ENCODE data around the gene B3GAT1.

Gene B3GAT1

GRCh38 chr11:134412203-134413042 lies at the start of gene B3GAT1:
B3GAT1 (minus strand) TSS chr11:134412242; CDS start chr11:134387659, 24,583 bp downstream.
- Histone ChIP-seq H3K36me3 (ENCODE audit: insufficient read depth, low read length) (no peaks in the 10 kb centered on the region), H3K79me2 (ENCODE audit: insufficient read depth, low read length) (no peaks in the 10 kb centered on the region), H3K27ac (ENCODE audit: low read length) (no peak within 1 kb of the TSS), H3K4me2 (ENCODE audit: insufficient read depth, low read length) (no peak within 1 kb of the TSS), H4K20me1 (ENCODE audit: insufficient read depth, low read length) (peaks cover 14% of the 10 kb centered on the region), H2AFZ (ENCODE audit: low read depth, low read length) (no peak within 1 kb of the TSS), H3K27me3 (ENCODE audit: insufficient read depth, low read length, poor library complexity) (peaks cover 50% of the 10 kb centered on the region), H3K4me3 (ENCODE audit: low read depth in 1 of 2, low read length in 2 of 2) (no peak within 1 kb of the TSS), H3K9ac (ENCODE audit: low read depth, low read length) (no peak within 1 kb of the TSS), H3K4me1 (ENCODE audit: insufficient read depth, low read length) (no peaks in the 10 kb centered on the region), H3K9me3 (ENCODE audit: insufficient read depth, low read length, severe bottlenecking) (no peaks in the 10 kb centered on the region)
- TF ChIP-seq EZH2 (IDR thresholded peaks at IDR 0.05; ENCODE audit: borderline replicate concordance, low read depth, low read length, severe bottlenecking) (no peak), CTCF (IDR thresholded peaks at IDR 0.05; ENCODE audit: borderline replicate concordance, extremely low read depth, low read length, poor library complexity, severe bottlenecking) (no peak)
- no peak for DNase-seq
- no peak; the same call in 2 of the 3 replicates for ATAC-seq (ENCODE audit: insufficient read depth, low read depth)

GRCh38 chr11:134461621-134462020 lies 49.6 kb upstream of the B3GAT1 start:
- Histone ChIP-seq H3K27ac (ENCODE audit: low read length) (no peak overlapping the region), H4K20me1 (ENCODE audit: insufficient read depth, low read length) (no peaks in the 10 kb centered on the region), H2AFZ (ENCODE audit: low read depth, low read length) (no peak overlapping the region), H3K4me3 (ENCODE audit: low read depth in 1 of 2, low read length in 2 of 2) (no peak overlapping the region), H3K27me3 (ENCODE audit: insufficient read depth, low read length, poor library complexity) (no peaks in the 10 kb centered on the region), H3K4me1 (ENCODE audit: insufficient read depth, low read length) (no peaks in the 10 kb centered on the region), H3K4me2 (ENCODE audit: insufficient read depth, low read length) (no peak overlapping the region), H3K79me2 (ENCODE audit: insufficient read depth, low read length) (no peaks in the 10 kb centered on the region), H3K9ac (ENCODE audit: low read depth, low read length) (no peak overlapping the region), H3K36me3 (ENCODE audit: insufficient read depth, low read length) (no peaks in the 10 kb centered on the region), H3K9me3 (ENCODE audit: insufficient read depth, low read length, severe bottlenecking) (peaks cover 10% of the 10 kb centered on the region)
- DNase-seq = no peak
- no peak for ATAC-seq (ENCODE audit: insufficient read depth, low read depth)
- TF ChIP-seq EZH2 (IDR thresholded peaks at IDR 0.05; ENCODE audit: borderline replicate concordance, low read depth, low read length, severe bottlenecking) = no peak
- TF ChIP-seq CTCF (IDR thresholded peaks at IDR 0.05; ENCODE audit: borderline replicate concordance, extremely low read depth, low read length, poor library complexity, severe bottlenecking) = no peak

- H3K4me1 ChIP-seq (ENCODE audit: insufficient read depth, low read length) = no peaks in the 10 kb centered on the region
- H3K4me3 ChIP-seq (ENCODE audit: low read depth in 1 of 2, low read length in 2 of 2) = no peak overlapping the region
- ATAC-seq (ENCODE audit: insufficient read depth, low read depth) (no peak), DNase-seq (no peak)
- TF ChIP-seq EZH2 (IDR thresholded peaks at IDR 0.05; ENCODE audit: borderline replicate concordance, low read depth, low read length, severe bottlenecking) (no peak), CTCF (IDR thresholded peaks at IDR 0.05; ENCODE audit: borderline replicate concordance, extremely low read depth, low read length, poor library complexity, severe bottlenecking) (no peak)
- H4K20me1 ChIP-seq (ENCODE audit: insufficient read depth, low read length) = no peaks in the 10 kb centered on the region
- H3K27me3 ChIP-seq (ENCODE audit: insufficient read depth, low read length, poor library complexity) = no peaks in the 10 kb centered on the region
- no peak overlapping the region for H3K4me2 ChIP-seq (ENCODE audit: insufficient read depth, low read length)
- peaks cover 10% of the 10 kb centered on the region for H3K9me3 ChIP-seq (ENCODE audit: insufficient read depth, low read length, severe bottlenecking)
- no peak overlapping the region for H2AFZ ChIP-seq (ENCODE audit: low read depth, low read length)
- H3K9ac ChIP-seq (ENCODE audit: low read depth, low read length) = no peak overlapping the region
- no peaks in the 10 kb centered on the region for H3K36me3 ChIP-seq (ENCODE audit: insufficient read depth, low read length)
- H3K79me2 ChIP-seq (ENCODE audit: insufficient read depth, low read length) = no peaks in the 10 kb centered on the region
- H3K27ac ChIP-seq (ENCODE audit: low read length) = no peak overlapping the region
Observed at GRCh38 chr11:134460881-134461280, 48.8 kb upstream of the B3GAT1 start.

Measured in DND-41 (cell line).